HepG2 (cell line): ENCODE results near the gene UTS2R. TPM values are rescaled to one million over a fixed set of nuclear protein-coding genes. Genes with fewer than 3 reads are reported as not detected.
A peak's percentile ranks its signal among the peaks of the same experiment; 100 is the strongest.

Source experiments
- ARHGAP35 ChIP-seq: sonication (generic); formaldehyde crosslinking; IDR thresholded peaks from 2 replicates; pipeline ENCODE4 v1.9.0; 2022; ENCODE audit warnings: mild to moderate bottlenecking, inconsistent platforms, moderate library complexity, missing genetic modification reagents, borderline replicate concordance
- JARID2 ChIP-seq: sonication (generic); formaldehyde crosslinking; IDR thresholded peaks from 2 replicates; pipeline ENCODE4 v1.8.1; 2023; ENCODE audit warnings: missing genetic modification reagents, inconsistent platforms; ENCODE audit not compliant: insufficient replicate concordance
- MAZ ChIP-seq, 2 experiments: sonication (generic) in 1 of 2; formaldehyde crosslinking in 1 of 2; IDR thresholded peaks; 2 replicates each; pipeline versions ENCODE4 v1.5.0 to v1.6.1; 2012 to 2020; ENCODE audit warnings: low read depth in 2 of 2, mild to moderate bottlenecking in 2 of 2, borderline replicate concordance in 1 of 2, improper control_type of control experiment in 1 of 2, low read length in 1 of 2, missing genetic modification reagents in 1 of 2, moderate library complexity in 1 of 2
- NBN ChIP-seq: fragments of 450-650 bp; conservative IDR thresholded peaks from 2 replicates; pipeline ENCODE4 v1.6.1; 2017
- PRMT3 ChIP-seq: sonication (generic); formaldehyde crosslinking; IDR thresholded peaks from 2 replicates; pipeline ENCODE4 v1.8.1; 2022; ENCODE audit warnings: low read depth, mild to moderate bottlenecking, moderate library complexity, missing genetic modification reagents, borderline replicate concordance
- SMARCE1 ChIP-seq: fragments of 450-650 bp; IDR thresholded peaks from 2 replicates; pipeline ENCODE4 v1.6.1; 2017; ENCODE audit warnings: borderline replicate concordance
- SOX6 ChIP-seq, 2 experiments: fragments of 450-650 bp in 1 of 2; sonication (generic) in 1 of 2; formaldehyde crosslinking in 1 of 2; IDR thresholded peaks; 2 replicates each; pipeline versions ENCODE4 v1.4.0 to v1.6.1; 2017 to 2020; ENCODE audit warnings: antibody characterized with exemption in 1 of 2, mild to moderate bottlenecking in 1 of 2, missing genetic modification reagents in 1 of 2
- ZBTB8A ChIP-seq: sonication (generic); formaldehyde crosslinking; IDR thresholded peaks from 2 replicates; pipeline ENCODE4 v1.4.0; 2020; ENCODE audit warnings: mild to moderate bottlenecking, low read depth, missing genetic modification reagents, borderline replicate concordance
- ZMYM4 ChIP-seq: sonication (generic); formaldehyde crosslinking; IDR thresholded peaks from 2 replicates; pipeline ENCODE4 v1.8.1; 2023; ENCODE audit warnings: mild to moderate bottlenecking, missing genetic modification reagents
- ZNF441 ChIP-seq: sonication (generic); formaldehyde crosslinking; IDR thresholded peaks from 2 replicates; pipeline ENCODE4 v1.7.0; 2021; ENCODE audit warnings: missing genetic modification reagents, borderline replicate concordance
- ZNF468 ChIP-seq: sonication (generic); formaldehyde crosslinking; IDR thresholded peaks from 2 replicates; pipeline ENCODE4 v1.8.0; 2022; ENCODE audit warnings: mild to moderate bottlenecking, moderate library complexity, missing genetic modification reagents
- ZNF569 ChIP-seq: sonication (generic); formaldehyde crosslinking; IDR thresholded peaks from 2 replicates; pipeline ENCODE4 v1.5.0; 2020; ENCODE audit warnings: mild to moderate bottlenecking, missing genetic modification reagents, moderate library complexity, borderline replicate concordance
- ZNF7 ChIP-seq: IDR thresholded peaks from 2 replicates; pipeline ENCODE4 v1.6.1; 2016; ENCODE audit warnings: missing biosample characterization, missing genetic modification reagents
- ZNF788 ChIP-seq: sonication (generic); formaldehyde crosslinking; IDR thresholded peaks from 2 replicates; pipeline ENCODE4 v1.5.0; 2020; ENCODE audit warnings: mild to moderate bottlenecking, missing genetic modification reagents, borderline replicate concordance
- ZNF839 ChIP-seq: sonication (generic); formaldehyde crosslinking; IDR thresholded peaks from 2 replicates; pipeline ENCODE4 v1.4.0; 2020; ENCODE audit warnings: missing genetic modification reagents, mild to moderate bottlenecking, borderline replicate concordance
- ZNF841 ChIP-seq: sonication (generic); formaldehyde crosslinking; IDR thresholded peaks from 2 replicates; pipeline ENCODE4 v1.8.1; 2023; ENCODE audit warnings: missing genetic modification reagents, borderline replicate concordance
- polyA plus RNA-seq, 8 experiments: library from polyadenylated mRNA; depleted of rRNA in 3 of 8; stranded (reverse) in 7 of 8; unstranded in 1 of 8; fragments of >200 nt; fragmentation: Illumina TruSeq in 4 of 8; extraction: Trizol in 4 of 8; gene quantifications; 2 replicates each; pipeline versions ENCODE4 v1.2.1 to v1.2.3, GENCODE V29; 2011 to 2016; ENCODE audit warnings: low read depth in 4 of 8, missing spikeins in 1 of 8, mixed read lengths in 1 of 8; ENCODE audit not compliant: insufficient read depth in 1 of 8
- total RNA-seq, 5 experiments: library from RNA; depleted of rRNA; stranded (reverse); fragments of >200 nt; fragmentation: Illumina TruSeq; extraction: Trizol; gene quantifications; 2 replicates each; pipeline ENCODE4 v1.2.3, GENCODE V29; 2016; ENCODE audit warnings: low read depth in 1 of 5
- TF ChIP-seq, protein P1 (sequence below): sonication (generic); formaldehyde crosslinking; IDR thresholded peaks from 2 replicates; pipeline ENCODE4 v1.5.0; 2020; ENCODE audit warnings: missing genetic modification reagents, mild to moderate bottlenecking, borderline replicate concordance
- TF ChIP-seq, protein P2 (sequence below): sonication (generic); formaldehyde crosslinking; IDR thresholded peaks from 2 replicates; pipeline ENCODE4 v1.4.0; 2020; ENCODE audit warnings: missing genetic modification reagents
- TF ChIP-seq, protein P3 (sequence below): sonication (generic); formaldehyde crosslinking; IDR thresholded peaks from 2 replicates; pipeline ENCODE4 v1.4.0; 2020; ENCODE audit warnings: missing genetic modification reagents, borderline replicate concordance
- TF ChIP-seq, protein P4 (sequence below): sonication (generic); formaldehyde crosslinking; IDR thresholded peaks from 2 replicates; pipeline ENCODE4 v1.4.0; 2020; ENCODE audit warnings: missing genetic modification reagents, borderline replicate concordance
- TF ChIP-seq, protein P5 (sequence below): sonication (generic); formaldehyde crosslinking; IDR thresholded peaks from 2 replicates; pipeline ENCODE4 v1.4.0; 2020; ENCODE audit warnings: mild to moderate bottlenecking, missing genetic modification reagents

The UTS2R gene
- total and polyA plus RNA-seq, 2 of the 13 experiments (the other 11 are each of a cell fraction or from before 2014, with no cell fraction given), result 0.13 to 0.15 TPM

DNA sequence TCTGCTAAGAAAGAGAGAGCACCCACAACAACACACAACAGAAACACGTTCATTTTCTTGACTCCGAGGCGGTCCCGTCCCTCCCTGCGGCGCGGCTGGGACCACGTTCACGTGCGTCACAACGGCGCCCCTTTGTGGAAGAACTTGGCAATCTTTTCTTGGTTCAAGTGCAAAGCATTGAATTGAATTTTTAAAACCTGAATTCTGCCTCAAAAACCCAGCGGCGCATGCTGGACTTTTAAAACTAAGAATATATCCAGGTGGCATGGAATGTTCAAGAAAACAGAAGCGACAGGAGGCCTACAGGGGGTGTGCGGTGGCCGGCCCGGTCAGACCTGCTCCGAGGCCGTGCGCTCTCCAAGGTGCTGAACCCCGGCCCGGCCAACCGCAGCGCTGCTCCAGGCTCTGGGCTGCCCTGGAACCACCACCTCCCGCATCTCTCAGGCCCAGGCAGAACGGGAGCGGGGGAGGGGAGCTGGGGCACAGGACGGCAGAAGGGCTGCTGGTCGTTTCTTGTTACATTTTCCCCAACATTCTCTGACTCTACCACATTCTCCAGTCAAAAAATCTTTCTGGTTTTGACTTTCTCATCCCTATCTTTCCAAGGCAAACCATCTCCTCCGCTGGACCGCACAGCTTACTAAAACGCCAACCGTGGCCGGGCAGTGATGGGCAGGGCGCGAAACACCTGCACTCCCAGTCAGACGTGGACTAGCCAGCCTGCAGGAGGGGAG lies 43.1 kb downstream of the UTS2R start (continued):
- TF ChIP-seq ZNF441 (CRISPR knock-in tag), result peak; percentile 96
- TF ChIP-seq, protein P1, sequence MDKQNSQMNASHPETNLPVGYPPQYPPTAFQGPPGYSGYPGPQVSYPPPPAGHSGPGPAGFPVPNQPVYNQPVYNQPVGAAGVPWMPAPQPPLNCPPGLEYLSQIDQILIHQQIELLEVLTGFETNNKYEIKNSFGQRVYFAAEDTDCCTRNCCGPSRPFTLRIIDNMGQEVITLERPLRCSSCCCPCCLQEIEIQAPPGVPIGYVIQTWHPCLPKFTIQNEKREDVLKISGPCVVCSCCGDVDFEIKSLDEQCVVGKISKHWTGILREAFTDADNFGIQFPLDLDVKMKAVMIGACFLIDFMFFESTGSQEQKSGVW (CRISPR knock-in tag), result peak; percentile 94; the same call in 1 of the 2 replicates
- TF ChIP-seq, protein P2, sequence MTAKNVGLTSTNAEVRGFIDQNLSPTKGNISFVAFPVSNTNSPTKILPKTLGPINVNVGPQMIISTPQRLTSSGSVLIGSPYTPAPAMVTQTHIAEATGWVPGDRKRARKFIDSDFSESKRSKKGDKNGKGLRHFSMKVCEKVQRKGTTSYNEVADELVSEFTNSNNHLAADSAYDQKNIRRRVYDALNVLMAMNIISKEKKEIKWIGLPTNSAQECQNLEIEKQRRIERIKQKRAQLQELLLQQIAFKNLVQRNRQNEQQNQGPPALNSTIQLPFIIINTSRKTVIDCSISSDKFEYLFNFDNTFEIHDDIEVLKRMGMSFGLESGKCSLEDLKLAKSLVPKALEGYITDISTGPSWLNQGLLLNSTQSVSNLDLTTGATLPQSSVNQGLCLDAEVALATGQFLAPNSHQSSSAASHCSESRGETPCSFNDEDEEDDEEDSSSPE (CRISPR knock-in tag), result peak; percentile 48; the same call in 1 of the 2 replicates
- TF ChIP-seq ZNF841 (CRISPR knock-in tag), result 0 out of 2 replicates have a peak, but pooled peaks have one; percentile 54
- TF ChIP-seq ZBTB8A (CRISPR knock-in tag), result no peak
- peak; percentile 91; the same call in 1 of the 2 replicates for TF ChIP-seq PRMT3
- TF ChIP-seq ZNF7 (CRISPR knock-in tag), result peak; percentile 51; the same call in 1 of the 2 replicates
- peak; percentile 93 for TF ChIP-seq ARHGAP35 (CRISPR knock-in tag)
- no peak for TF ChIP-seq NBN
- TF ChIP-seq, protein P3, sequence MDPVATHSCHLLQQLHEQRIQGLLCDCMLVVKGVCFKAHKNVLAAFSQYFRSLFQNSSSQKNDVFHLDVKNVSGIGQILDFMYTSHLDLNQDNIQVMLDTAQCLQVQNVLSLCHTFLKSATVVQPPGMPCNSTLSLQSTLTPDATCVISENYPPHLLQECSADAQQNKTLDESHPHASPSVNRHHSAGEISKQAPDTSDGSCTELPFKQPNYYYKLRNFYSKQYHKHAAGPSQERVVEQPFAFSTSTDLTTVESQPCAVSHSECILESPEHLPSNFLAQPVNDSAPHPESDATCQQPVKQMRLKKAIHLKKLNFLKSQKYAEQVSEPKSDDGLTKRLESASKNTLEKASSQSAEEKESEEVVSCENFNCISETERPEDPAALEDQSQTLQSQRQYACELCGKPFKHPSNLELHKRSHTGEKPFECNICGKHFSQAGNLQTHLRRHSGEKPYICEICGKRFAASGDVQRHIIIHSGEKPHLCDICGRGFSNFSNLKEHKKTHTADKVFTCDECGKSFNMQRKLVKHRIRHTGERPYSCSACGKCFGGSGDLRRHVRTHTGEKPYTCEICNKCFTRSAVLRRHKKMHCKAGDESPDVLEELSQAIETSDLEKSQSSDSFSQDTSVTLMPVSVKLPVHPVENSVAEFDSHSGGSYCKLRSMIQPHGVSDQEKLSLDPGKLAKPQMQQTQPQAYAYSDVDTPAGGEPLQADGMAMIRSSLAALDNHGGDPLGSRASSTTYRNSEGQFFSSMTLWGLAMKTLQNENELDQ, result peak; percentile 90
- no peak for TF ChIP-seq SMARCE1
- peak; percentile 58 for TF ChIP-seq ZMYM4 (CRISPR knock-in tag)
- TF ChIP-seq JARID2, result peak; percentile 77
- no peak; the same call in 1 of the 2 replicates for TF ChIP-seq ZNF569 (CRISPR knock-in tag)
- TF ChIP-seq, protein P4, sequence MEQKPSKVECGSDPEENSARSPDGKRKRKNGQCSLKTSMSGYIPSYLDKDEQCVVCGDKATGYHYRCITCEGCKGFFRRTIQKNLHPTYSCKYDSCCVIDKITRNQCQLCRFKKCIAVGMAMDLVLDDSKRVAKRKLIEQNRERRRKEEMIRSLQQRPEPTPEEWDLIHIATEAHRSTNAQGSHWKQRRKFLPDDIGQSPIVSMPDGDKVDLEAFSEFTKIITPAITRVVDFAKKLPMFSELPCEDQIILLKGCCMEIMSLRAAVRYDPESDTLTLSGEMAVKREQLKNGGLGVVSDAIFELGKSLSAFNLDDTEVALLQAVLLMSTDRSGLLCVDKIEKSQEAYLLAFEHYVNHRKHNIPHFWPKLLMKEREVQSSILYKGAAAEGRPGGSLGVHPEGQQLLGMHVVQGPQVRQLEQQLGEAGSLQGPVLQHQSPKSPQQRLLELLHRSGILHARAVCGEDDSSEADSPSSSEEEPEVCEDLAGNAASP (CRISPR knock-in tag), result peak; percentile 90
- peak; percentile 95 for TF ChIP-seq ZNF468 (CRISPR knock-in tag)
- no peak for TF ChIP-seq ZNF839 (CRISPR knock-in tag)
- TF ChIP-seq, protein P5, sequence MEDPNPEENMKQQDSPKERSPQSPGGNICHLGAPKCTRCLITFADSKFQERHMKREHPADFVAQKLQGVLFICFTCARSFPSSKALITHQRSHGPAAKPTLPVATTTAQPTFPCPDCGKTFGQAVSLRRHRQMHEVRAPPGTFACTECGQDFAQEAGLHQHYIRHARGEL, result no peak
- TF ChIP-seq SOX6 (IDR thresholded peaks at IDR 0.05), result no peak
- peak; percentile 59 for TF ChIP-seq SOX6 (CRISPR knock-in tag; IDR thresholded peaks at IDR 0.05)
- TF ChIP-seq ZNF788 (CRISPR knock-in tag), result peak; percentile 47; the same call in 1 of the 2 replicates
- TF ChIP-seq MAZ (IDR thresholded peaks at IDR 0.05; ENCODE audit: borderline replicate concordance, low read depth, low read length), result 0 out of 2 replicates have a peak, but pooled peaks have one; percentile 17
- peak; percentile 56 for TF ChIP-seq MAZ (CRISPR knock-in tag; IDR thresholded peaks at IDR 0.05; ENCODE audit: low read depth)
